CD4-positive, CD25-positive, alpha-beta regulatory T cell (primary cell): ENCODE data around the gene TMEM140. TPM values are rescaled to one million over a fixed set of nuclear protein-coding genes. Genes with fewer than 3 reads are reported as not detected.
"Not testable (repeated sequence)": the region's sequence is repeated elsewhere in the genome, so short reads cannot be mapped to it uniquely, and the experiment has no call there.

Experiments
- ATAC-seq, 2 donors: fragments of 150-1000 bp; cut with Tn5 transposase; one replicate each; pipeline ENCODE4 v1.10.0; 2021; ENCODE audit warnings: low read depth in 2 of 2, moderate number of reproducible peaks in 2 of 2, moderate library complexity in 1 of 2
- DNase-seq, 3 donors: peaks; one replicate each; pipeline versions ENCODE4 v3.0.0 to v3.0.0-alpha.2; 2012 to 2022; ENCODE audit warnings: mixed read lengths in 1 of 3
- H3K27ac ChIP-seq: one replicate; pipeline ENCODE4 v1.7.0; 2013; ENCODE audit warnings: mild to moderate bottlenecking, low read length; ENCODE audit not compliant: insufficient read depth, poor library complexity, severe bottlenecking
- H3K27me3 ChIP-seq: one replicate; pipeline ENCODE4 v1.7.0; 2013; ENCODE audit warnings: low read length; ENCODE audit not compliant: control insufficient read depth, insufficient read depth
- H3K36me3 ChIP-seq: one replicate; pipeline ENCODE4 v1.7.0; 2013; ENCODE audit warnings: mild to moderate bottlenecking, low read length, moderate library complexity; ENCODE audit not compliant: control insufficient read depth, insufficient read depth
- H3K4me1 ChIP-seq: 2 replicates; pipeline ENCODE4 v1.7.0; 2013; ENCODE audit warnings: mild to moderate bottlenecking, low read length; ENCODE audit not compliant: insufficient read depth, control insufficient read depth, poor library complexity, severe bottlenecking
- H3K4me3 ChIP-seq: one replicate; pipeline ENCODE4 v1.7.0; 2013; ENCODE audit warnings: low read depth, mild to moderate bottlenecking, low read length, moderate library complexity
- H3K9me3 ChIP-seq, 2 experiments: 1 replicate in 1 of 2; 2 replicates in 1 of 2; pipeline ENCODE4 v1.7.0; 2013; ENCODE audit warnings: low read length in 2 of 2, mild to moderate bottlenecking in 1 of 2, moderate library complexity in 1 of 2; ENCODE audit not compliant: control insufficient read depth in 2 of 2
- H3K27ac Mint-ChIP-seq, 3 donors: one replicate each; pipeline ENCODE4 v1.8.0; 2020 to 2022; ENCODE audit warnings: mild to moderate bottlenecking in 3 of 3, mixed read lengths in 3 of 3, moderate library complexity in 2 of 3
- H3K27me3 Mint-ChIP-seq: one replicate; pipeline ENCODE4 v1.8.0; 2022; ENCODE audit warnings: mild to moderate bottlenecking, mixed read lengths
- H3K36me3 Mint-ChIP-seq: one replicate; pipeline ENCODE4 v1.8.0; 2020; ENCODE audit warnings: mixed read lengths
- H3K4me1 Mint-ChIP-seq, 4 donors: one replicate each; pipeline ENCODE4 v1.8.0; 2020 to 2022; ENCODE audit warnings: mixed read lengths in 4 of 4, mild to moderate bottlenecking in 1 of 4
- H3K4me3 Mint-ChIP-seq, 4 donors: one replicate each; pipeline ENCODE4 v1.8.0; 2020 to 2022; ENCODE audit warnings: mild to moderate bottlenecking in 4 of 4, mixed read lengths in 4 of 4, moderate library complexity in 3 of 4
- H3K9me3 Mint-ChIP-seq, 7 donors: one replicate each; pipeline ENCODE4 v1.8.0; 2020 to 2022; ENCODE audit warnings: mixed read lengths in 7 of 7, mild to moderate bottlenecking in 3 of 7, moderate library complexity in 2 of 7
- polyA plus RNA-seq, 4 donors: library from polyadenylated mRNA; unstranded; fragments of 300-500 nt; fragmentation: Illumina TruSeq; gene quantifications; one replicate each; pipeline ENCODE4 v1.2.3, GENCODE V29; 2021
- total RNA-seq: library from RNA; stranded (reverse); gene quantifications from one replicate; pipeline ENCODE4 v1.2.3, GENCODE V29; 2022

Gene TMEM140
- total and polyA plus RNA-seq, 5 donors from 2014 or later, result 18.9 to 44.7 (median 36.6) TPM

GRCh38 chr7:135114622-135115021 lies 33.2 kb upstream of the TMEM140 start:
- Mint-ChIP-seq H3K9me3 (peaks cover 0 to 6% (median 2%) of the 10 kb centered on the region in 7 donors), H3K36me3 (peaks cover 27% of the 10 kb centered on the region)

GRCh38 chr7:135117096-135117495 lies 30.8 kb upstream of the TMEM140 start:
- no peak overlapping the region for H3K27ac Mint-ChIP-seq
- ATAC-seq (no peak), DNase-seq (no peak)
- H3K27me3 Mint-ChIP-seq, result no peaks in the 10 kb centered on the region
- H3K36me3 Mint-ChIP-seq, result peaks cover 33% of the 10 kb centered on the region
- no peaks in the 10 kb centered on the region for H3K27me3 ChIP-seq
- no peaks in the 10 kb centered on the region for H3K36me3 ChIP-seq
- no peaks in the 10 kb centered on the region for H3K4me1 Mint-ChIP-seq
- no peak overlapping the region for H3K27ac ChIP-seq
- H3K4me3 Mint-ChIP-seq, result no peak overlapping the region
- H3K4me1 ChIP-seq, result no peaks in the 10 kb centered on the region
- peaks cover 0 to 16% (median 7%) of the 10 kb centered on the region in 7 donors for H3K9me3 Mint-ChIP-seq
- H3K4me3 ChIP-seq, result no peak overlapping the region
- peaks cover 0 to 8% of the 10 kb centered on the region in 2 experiments for H3K9me3 ChIP-seq

More at GRCh38 chr7:135114622-135115021, 33.2 kb upstream of the TMEM140 start:
- no peak for ATAC-seq
- Histone ChIP-seq H3K4me1 (no peaks in the 10 kb centered on the region), H3K27me3 (no peaks in the 10 kb centered on the region), H3K27ac (no peak overlapping the region), H3K4me3 (no peak overlapping the region), H3K36me3 (no peaks in the 10 kb centered on the region), H3K9me3 (no peaks in the 10 kb centered on the region)
- Mint-ChIP-seq H3K4me1 (no peaks in the 10 kb centered on the region), H3K27ac (no peak overlapping the region), H3K4me3 (no peak overlapping the region), H3K27me3 (no peaks in the 10 kb centered on the region)
- DNase-seq, result no peak

DNA sequence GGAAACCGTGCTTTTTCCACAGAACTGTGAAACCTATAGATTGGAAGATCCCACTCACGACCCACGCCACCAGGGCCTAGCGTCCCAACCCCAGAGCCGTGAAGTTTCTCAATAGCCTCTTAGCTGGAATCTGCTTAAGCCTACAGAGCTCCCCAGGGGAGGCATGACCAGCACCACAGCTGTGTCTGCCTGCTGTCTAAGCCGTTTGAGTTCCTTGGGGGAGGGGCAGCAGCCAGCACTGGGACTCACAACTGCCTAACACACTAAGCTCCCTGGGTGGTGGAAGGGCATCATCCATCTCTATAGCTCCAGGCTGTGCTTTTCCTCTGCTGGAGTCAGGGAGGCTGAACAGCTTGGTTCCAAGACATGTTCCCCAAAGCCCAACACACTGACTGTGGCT lies 26.0 kb upstream of the TMEM140 start:
- Histone ChIP-seq H3K27me3 (no peaks in the 10 kb centered on the region), H3K27ac (no peak overlapping the region), H3K4me3 (no peak overlapping the region), H3K36me3 (no peaks in the 10 kb centered on the region), H3K4me1 (no peaks in the 10 kb centered on the region), H3K9me3 (peaks cover 0 to 8% of the 10 kb centered on the region in 2 experiments)
- no peak for ATAC-seq
- Mint-ChIP-seq H3K27ac (no peak overlapping the region), H3K9me3 (peaks cover 0 to 18% (median 10%) of the 10 kb centered on the region in 7 donors), H3K4me3 (no peak overlapping the region), H3K36me3 (peaks cover 28% of the 10 kb centered on the region), H3K27me3 (no peaks in the 10 kb centered on the region), H3K4me1 (peaks cover 0 to 8% (median 7%) of the 10 kb centered on the region in 4 donors)
- DNase-seq, result no peak

GRCh38 chr7:135124631-135125030 lies 23.2 kb upstream of the TMEM140 start:
- not testable (repeated sequence) for H3K36me3 Mint-ChIP-seq, H3K4me3 Mint-ChIP-seq, H3K36me3 ChIP-seq, ATAC-seq, H3K9me3 ChIP-seq, H3K27ac Mint-ChIP-seq, H3K4me3 ChIP-seq, DNase-seq, H3K27me3 ChIP-seq, H3K4me1 Mint-ChIP-seq, H3K27ac ChIP-seq, H3K27me3 Mint-ChIP-seq, H3K4me1 ChIP-seq
- peaks cover 0 to 12% (median 8%) of the 10 kb centered on the region in 7 donors for H3K9me3 Mint-ChIP-seq

DNA sequence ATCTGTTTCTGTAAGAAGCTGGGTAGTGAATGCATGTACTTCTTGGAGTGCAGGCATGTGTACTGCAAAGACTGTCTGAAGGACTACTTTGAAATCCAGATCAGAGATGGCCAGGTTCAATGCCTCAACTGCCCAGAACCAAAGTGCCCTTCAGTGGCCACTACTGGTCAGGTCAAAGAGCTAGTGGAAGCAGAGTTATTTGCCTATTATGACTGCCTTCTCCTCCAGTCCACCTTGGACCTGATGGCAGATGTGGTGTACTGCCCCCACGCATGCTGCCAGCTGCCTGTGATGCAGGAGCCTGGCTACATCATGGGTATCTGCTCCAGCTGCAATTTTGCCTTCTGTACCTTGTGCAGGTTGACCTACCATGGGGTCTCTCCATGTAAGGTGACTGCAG lies 18.9 kb upstream of the TMEM140 start:
- H3K4me1 ChIP-seq, result no peaks in the 10 kb centered on the region
- H3K27me3 ChIP-seq, result no peaks in the 10 kb centered on the region
- DNase-seq, result no peak
- no peak overlapping the region for H3K27ac ChIP-seq
- Mint-ChIP-seq H3K27ac (no peak overlapping the region), H3K27me3 (no peaks in the 10 kb centered on the region), H3K9me3 (peaks cover 0 to 15% (median 4%) of the 10 kb centered on the region in 7 donors), H3K4me1 (peaks cover 0 to 8% (median 6%) of the 10 kb centered on the region in 4 donors), H3K36me3 (peaks cover 6% of the 10 kb centered on the region), H3K4me3 (no peak overlapping the region)
- peaks cover 0 to 4% of the 10 kb centered on the region in 2 experiments for H3K9me3 ChIP-seq
- no peak overlapping the region for H3K4me3 ChIP-seq
- no peaks in the 10 kb centered on the region for H3K36me3 ChIP-seq
- ATAC-seq, result no peak

DNA sequence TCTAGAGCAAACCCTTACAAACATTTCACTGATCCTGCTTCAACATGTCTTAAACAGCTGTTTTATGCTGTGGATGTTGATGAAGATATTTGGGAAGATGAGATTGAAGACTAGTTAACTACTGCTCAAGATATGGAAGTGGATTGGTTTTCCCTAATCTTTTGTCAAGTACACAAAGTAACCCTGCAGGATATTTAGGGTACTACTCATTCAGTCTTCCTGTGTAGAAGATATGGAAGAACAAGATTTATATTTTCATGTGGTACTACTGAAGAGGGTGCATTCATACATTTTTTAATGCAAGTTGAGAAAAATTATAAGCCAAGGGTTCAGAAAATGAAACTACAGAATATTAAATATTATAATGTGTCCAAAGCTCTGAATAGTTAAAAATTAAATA lies 18.3 kb upstream of the TMEM140 start:
- peaks cover 5% of the 10 kb centered on the region for H3K36me3 Mint-ChIP-seq
- no peak overlapping the region for H3K27ac Mint-ChIP-seq
- H3K4me1 Mint-ChIP-seq, result peaks cover 0 to 8% (median 4%) of the 10 kb centered on the region in 4 donors
- H3K4me3 Mint-ChIP-seq, result no peak overlapping the region
- Histone ChIP-seq H3K9me3 (peaks cover 0 to 4% of the 10 kb centered on the region in 2 experiments), H3K27ac (no peak overlapping the region), H3K27me3 (no peaks in the 10 kb centered on the region), H3K4me1 (no peaks in the 10 kb centered on the region), H3K4me3 (no peak overlapping the region), H3K36me3 (no peaks in the 10 kb centered on the region)
- peaks cover 0 to 14% (median 3%) of the 10 kb centered on the region in 7 donors for H3K9me3 Mint-ChIP-seq
- no peak for DNase-seq
- no peak for ATAC-seq
- no peaks in the 10 kb centered on the region for H3K27me3 Mint-ChIP-seq

GRCh38 chr7:135143885-135144668 lies 3.8 kb upstream of the TMEM140 start:
- no peak overlapping the region for H3K4me3 ChIP-seq
- H3K9me3 Mint-ChIP-seq, result peaks cover 0 to 12% (median 2%) of the 10 kb centered on the region in 7 donors
- peak overlapping the region in 2 of 3 donors; percentile 6 to 60 for H3K27ac Mint-ChIP-seq
- H3K27me3 Mint-ChIP-seq, result peaks cover 7% of the 10 kb centered on the region
- no peaks in the 10 kb centered on the region for H3K9me3 ChIP-seq
- H3K4me1 Mint-ChIP-seq, result peaks cover 1 to 38% (median 26%) of the 10 kb centered on the region in 4 donors
- no peaks in the 10 kb centered on the region for H3K27me3 ChIP-seq
- DNase-seq (no peak), ATAC-seq (no peak)
- no peaks in the 10 kb centered on the region for H3K36me3 ChIP-seq
- peak overlapping the region in 1 of 4 donors; percentile 13 for H3K4me3 Mint-ChIP-seq
- peaks cover 9% of the 10 kb centered on the region for H3K36me3 Mint-ChIP-seq
- H3K4me1 ChIP-seq, result peaks cover 28% of the 10 kb centered on the region
- no peak overlapping the region for H3K27ac ChIP-seq
